HG03432 (cell line): ENCODE data around the gene SCARF2.
A peak's percentile ranks its signal among the peaks of the same experiment; 100 is the strongest.
"Not testable (repeated sequence)": the region's sequence is repeated elsewhere in the genome, so short reads cannot be mapped to it uniquely, and the experiment has no call there.

Experiments
- ATAC-seq: cut with Tn5 transposase; IDR thresholded peaks from one replicate; pipeline ENCODE4 v1.9.1; 2021; ENCODE audit warnings: mild to moderate bottlenecking, moderate library complexity; ENCODE audit not compliant: unreplicated experiment

SCARF2 gene

DNA sequence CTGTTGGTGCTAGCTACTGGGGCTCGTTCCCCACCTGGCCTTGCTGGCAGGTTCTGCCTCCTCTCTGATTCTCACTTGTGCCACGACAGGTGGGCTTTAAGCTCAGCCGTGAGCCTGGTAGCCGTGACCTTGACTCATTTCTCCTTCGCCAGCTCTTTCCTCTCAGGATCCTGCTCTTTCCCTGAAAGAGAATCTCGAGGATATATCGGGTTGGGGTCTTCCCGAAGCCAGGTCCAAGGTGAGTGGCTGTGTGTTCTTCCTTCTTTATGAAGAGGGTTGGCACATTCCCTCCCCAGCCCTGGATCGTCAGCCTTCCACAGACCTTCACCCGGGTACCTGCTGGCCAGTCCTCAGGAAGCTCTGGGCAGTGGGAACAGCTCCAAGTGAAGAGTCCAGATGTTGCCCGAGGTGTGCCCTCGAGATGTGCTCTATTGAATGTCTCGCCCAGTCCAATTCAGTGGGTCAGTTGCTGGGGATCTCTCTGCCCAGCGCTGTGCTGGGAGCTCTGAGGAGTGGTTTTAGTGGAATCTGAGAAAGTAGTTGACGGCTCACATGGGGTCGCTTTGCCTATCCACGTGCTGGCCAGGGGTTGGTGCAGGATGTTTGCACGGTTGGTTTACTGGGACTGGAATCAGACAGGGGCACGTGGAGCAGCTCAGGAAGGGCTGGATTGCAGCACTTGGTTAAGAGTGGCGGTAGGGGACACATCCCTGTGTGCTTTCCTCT, 42.3 kb downstream of the SCARF2 start:
- ATAC-seq = no peak

DNA sequence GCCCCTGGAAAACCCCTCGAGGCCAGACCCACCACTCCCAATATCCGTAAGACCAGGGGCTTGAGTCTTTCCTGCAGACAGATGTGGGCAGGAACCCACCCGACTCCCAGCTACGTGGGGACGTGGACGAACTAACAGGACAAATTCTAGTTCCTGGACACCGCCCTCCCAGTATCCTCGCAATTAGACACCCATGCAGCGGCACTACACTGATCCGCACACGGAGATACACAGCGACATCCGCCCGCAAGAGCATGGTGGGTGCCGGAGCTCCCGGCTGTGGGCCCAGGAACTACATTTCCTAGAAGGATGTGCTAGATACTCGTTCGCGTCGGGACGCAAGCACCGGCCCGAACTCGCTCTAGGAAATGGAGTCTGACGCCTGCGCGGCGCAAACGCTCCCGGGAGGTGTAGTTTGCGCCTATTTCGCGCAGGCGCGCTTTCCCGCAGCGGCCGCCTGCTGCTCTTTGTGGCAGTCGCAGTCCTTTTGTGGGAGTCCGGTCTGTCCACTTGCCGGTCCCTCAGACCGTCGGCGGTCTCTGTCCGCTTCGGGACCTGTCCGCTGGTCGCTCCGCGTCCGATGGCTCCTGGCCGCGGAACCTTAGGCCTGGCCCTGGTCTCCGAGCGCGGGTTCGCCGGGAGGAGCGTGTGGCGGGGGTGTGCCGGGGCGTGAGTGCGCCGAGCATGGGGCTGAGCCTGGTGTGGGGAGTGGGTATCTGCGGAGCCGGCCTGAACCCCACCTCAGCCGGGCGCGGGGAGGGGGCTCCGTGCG, 43.7 kb downstream of the SCARF2 start, which contains the start of gene ZNF74:
ZNF74 (plus strand) TSS at position 447 of the 772 bp plus-strand sequence. CDS start 478 bp downstream, outside the sequence.
- ATAC-seq = peak; percentile 85

DNA sequence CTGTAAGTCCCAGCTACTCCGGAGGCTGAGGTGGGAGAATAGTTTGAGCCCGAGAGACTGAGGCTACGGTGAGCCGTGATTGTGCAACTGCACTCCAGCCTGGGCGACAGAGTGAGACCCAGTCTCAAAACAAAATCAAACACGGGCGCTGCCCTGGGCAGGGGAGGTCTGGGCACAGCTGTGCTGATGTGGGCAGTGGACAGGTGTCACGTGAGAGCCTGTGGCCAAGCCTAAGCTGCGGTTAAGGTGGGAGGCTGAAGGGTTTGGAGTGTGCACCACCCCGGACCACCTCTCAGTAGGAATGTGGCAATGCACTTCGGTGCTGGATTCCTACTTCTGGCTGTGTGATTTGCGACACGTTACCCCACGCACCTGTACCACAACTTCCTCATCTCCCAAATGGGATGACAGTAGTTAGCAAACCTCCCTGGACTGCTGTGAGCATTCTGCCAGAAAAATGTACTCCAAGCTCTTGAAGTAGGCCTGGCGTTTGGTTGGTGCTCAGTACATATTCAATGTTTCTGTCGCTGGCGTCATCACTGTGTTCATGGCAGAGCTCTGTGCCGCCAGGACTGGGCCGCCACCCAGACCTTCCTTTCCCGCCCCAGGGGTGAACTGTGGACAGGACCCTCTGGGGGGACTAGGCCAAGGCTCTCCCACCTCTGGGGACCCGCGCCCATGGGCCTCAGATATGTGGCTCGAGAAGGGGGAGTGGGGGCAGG, 44.5 kb downstream of the SCARF2 start:
- no peak for ATAC-seq

DNA sequence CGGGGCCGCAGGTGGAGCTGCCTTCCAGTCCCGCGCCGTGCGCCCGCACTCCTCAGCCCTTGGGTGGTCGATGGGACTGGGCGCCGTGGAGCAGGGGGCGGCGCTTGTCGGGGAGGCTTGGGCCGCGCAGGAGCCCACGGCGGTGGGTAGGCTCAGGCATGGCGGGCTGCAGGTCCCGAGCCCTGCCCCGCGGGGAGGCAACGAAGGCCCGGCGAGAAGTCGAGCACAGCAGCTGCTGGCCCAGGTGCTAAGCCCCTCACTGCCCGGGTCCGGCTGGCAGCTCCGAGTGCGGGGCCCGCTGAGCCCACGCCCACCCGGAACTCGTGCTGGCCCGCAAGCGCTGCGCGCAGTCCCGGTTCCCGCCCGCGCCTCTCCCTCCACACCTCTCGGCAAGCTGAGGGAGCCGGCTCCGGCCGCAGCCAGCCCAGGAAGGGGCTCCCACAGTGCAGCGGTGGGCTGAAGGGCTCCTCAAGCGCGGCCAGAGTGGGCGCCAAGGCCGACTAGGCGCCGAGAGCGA, 45.2 kb downstream of the SCARF2 start:
- not testable (repeated sequence) for ATAC-seq

DNA sequence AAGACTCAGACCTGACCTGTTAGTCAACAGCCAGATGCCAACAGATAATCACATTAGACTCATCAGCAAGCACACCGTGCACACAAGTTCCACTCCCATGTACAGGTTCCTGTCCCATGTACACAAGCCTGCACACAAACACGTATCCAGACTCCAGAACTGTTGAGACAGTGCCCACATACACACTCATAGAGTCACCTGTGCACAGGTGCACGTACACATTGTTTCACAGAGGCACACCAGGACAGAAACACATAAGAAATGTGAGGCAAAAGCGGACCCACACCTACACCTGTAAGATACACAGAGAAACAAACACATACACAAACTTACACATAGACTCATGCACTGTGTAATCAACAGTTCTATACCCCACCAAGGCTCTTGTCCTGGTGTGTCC, 46.4 kb downstream of the SCARF2 start:
- ATAC-seq = no peak

DNA sequence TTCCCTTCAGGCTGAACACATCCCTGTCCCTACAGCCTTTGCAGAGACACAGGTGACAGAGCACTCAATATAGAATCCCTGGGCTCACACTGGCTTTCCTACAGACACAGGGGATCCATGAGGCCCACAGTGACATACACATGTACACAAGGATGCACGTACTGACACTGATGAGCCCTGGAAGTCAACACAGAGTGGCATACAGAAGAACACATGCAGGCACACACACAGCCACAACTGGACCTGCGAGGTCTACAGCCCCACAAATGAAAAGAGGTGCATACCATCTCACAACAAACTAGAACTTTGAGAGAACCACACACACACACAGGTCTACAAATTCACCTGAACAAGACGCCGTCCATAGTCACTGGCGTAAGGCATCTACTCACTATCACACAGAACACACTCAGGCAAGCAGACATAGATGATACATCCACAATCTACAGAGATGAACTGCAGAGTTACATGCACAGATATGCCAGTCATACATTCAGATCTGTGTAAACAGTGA, 47.2 kb downstream of the SCARF2 start:
- ATAC-seq = no peak

DNA sequence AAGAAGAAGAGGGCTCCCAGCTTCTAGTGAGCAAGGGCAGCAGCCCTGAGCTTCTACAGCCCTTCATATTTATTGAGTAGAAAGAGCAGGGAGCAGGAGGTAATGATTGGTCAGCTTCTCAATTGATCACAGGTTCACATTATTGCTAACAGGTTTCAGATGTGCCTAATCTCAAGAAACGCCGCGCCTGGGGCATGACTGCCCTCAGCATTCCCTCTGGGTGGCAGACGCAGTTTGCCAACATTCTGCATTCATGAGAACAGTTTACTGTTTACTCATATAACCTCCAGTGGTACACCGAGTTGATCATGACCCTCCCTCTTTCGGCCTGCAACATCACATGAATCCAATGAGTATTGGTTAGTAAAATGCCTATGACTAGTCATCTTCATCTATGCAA, 48.3 kb downstream of the SCARF2 start:
- ATAC-seq = no peak

DNA sequence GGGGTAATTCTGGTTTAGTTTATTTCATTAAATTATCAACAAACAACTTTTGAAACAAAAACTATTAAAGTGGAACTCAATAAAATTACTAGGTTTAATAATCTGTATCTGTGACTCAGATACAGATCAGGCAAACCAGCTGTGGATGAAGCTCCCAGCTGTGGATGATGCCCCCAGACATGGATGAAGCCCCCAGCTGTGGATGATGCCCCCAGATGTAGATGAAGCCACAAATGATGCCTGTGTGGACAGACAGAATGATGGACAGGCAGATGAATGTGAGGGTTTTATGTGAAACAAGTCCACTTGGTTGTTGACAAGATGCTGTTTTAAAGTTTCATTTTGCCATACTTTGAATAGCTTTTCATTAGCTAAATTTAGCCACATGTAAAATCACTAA, 49.4 kb downstream of the SCARF2 start:
- no peak for ATAC-seq

DNA sequence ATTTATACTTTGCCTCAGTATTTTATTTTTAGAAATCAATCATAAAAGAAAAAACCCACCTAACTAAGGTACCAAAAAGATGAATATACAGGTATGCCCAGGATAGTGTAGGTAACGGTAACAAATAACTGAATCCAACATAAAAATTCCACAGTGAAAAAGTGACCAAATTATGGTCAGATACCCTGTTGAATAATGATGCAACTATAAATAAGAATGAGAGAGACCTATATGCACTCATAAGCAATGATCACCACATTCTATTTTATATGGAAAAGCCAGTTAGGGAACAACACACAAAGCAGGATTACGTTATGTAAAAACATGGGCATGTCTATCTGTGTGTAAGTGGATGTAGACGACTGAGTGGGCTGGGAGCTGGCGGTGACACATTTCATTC, 50.7 kb downstream of the SCARF2 start:
- ATAC-seq = no peak

DNA sequence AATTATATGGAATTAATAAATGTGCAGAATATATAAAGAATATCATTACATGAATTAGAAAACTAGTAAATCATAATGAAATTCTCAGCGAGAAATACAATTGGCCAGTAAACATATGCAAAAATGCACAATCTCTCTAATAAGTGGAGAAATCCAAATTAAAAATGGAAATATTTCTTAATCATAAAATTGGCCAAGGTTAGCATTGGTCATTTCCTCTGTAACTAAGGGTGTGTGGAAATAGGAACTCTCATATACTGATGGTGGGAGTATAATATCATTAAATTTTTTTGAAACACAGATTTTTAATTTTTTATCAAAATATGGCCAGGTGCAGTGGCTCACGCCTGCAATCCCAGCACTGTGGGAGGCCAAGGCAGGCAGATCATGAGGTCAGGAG, 51.3 kb downstream of the SCARF2 start:
- ATAC-seq = no peak

DNA sequence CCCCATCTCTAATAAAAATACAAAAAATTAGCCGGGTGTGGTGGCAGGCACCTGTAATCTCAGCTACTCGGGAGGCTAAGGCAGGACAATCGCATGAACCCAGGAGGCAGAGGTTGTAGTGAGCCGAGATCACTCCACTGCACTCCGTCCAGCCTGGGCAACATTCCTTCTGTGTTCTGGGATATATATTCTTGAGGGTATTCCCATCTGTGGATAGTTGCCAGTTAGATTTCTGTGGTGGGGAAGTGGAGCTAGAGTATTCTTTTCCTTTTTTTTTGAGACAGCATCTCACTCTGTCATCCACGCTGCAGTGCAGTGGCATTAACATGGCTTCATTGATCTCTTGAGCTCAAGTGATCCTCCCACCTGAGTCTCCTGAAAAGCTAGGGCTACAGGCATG, 52.8 kb downstream of the SCARF2 start:
- no peak for ATAC-seq

DNA sequence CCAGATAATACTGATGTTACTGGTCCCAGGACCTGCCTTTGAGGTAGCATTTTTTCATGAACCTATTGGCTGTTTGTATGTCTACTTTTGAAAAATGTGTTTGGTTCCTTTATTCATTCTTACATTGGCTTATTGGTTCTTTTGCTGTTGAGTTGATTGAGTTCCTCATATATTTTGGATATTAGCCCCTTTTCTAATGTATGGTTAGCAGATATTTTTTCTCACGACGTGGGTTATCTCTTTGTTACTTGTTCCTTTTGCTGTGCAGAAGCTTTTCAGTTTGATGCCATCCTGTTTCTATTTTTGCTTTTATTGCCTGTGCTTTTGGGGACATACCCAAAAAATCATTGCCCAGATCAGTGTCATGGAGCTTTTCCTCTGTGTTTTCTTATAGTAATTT, 53.5 kb downstream of the SCARF2 start:
- ATAC-seq = no peak

DNA sequence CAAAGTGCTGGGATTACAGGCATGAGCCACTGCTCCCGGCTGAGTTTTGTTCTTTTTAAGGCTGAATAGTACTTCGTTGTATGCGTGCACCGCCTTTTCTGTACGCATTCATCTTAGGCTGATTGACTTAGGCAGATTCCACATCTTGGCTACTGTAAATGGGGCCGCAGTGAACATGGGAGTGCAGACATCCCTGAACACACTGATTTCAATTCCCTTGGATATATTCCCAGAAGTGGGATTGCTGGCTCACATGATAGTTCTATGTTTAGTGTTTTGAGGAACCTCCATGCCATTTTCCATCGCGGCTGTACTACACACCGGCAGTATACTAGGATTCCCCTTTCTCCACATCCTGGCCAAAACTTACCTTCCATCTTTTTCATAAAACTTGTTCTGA, 54.1 kb downstream of the SCARF2 start:
- no peak for ATAC-seq

DNA sequence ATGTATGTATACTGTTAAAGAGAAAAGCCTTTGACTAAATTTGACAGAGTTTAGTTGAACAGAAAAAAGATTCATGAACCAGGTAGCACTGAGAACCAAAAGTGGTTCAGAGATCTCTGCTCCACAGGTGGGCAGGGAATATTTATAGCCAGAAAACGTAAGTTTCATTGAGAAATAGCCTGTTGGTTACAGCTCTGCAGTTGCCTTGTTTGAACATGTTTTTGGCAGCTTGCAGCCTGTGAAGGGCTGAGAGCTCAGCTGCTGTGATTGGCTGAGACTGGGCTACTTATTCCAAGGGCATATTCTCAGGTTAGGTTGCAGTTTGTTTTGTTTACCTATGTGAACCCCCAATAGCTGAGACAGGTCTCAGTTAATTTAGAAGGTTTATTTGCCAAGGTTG, 57.1 kb downstream of the SCARF2 start:
- no peak for ATAC-seq

DNA sequence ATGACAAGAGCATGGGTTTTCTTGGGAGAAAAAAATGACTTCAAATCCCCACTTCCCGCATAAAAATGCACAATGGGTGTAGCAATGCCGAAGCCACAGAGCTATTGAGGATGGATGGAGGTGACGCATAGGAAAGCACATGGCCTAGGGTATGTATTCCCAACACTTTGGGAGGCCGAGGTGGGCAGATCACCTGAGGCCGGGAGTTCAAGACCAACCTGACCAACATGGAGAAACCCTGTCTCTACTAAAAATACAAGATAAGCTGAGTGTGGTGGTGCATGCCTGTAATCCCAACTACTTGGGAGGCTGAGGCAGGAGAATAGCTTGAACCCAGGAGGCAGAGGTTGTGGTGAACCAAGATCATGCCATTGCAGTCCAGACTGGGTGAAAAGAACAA, 58.9 kb downstream of the SCARF2 start:
- ATAC-seq = not testable (repeated sequence)

DNA sequence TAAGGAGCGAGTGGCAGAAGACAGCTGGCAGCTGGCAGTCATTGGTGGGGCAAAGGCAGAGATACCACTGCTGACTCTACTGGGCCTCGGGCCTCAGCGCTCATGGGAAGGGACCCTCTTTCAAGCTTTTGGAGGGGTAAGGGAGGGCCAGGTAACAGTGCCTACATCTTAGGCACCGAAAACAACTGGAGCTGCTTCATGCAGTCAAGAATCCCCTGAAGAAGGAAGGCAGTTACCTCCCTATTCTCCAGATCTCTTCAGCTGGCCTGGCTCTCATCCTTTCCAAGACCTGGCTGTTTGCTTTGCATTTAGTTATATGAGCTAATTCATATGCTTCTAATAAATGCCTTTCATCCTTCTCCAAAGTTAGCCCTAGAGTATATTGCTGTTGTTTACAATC, 59.5 kb downstream of the SCARF2 start:
- no peak for ATAC-seq

DNA sequence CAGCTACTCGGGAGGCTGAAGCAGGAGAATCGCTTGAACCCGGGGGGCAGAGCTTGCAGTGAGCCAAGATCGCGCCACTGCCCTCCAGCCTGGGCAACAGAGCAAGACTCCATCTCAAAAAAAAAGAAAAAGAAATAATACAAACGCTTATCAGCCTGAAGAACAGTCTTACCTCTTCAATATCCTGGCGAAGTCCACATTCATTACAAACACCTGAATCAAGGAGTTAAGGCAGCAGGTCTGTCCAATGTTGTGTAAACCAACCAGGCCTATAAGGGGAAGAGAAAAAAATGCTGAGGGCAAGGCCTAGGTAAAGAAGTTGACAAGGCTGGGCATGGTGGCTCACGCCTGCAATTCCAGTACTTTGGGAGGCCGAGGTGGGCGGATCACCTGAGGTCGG, 60.6 kb downstream of the SCARF2 start:
- ATAC-seq = not testable (repeated sequence)

DNA sequence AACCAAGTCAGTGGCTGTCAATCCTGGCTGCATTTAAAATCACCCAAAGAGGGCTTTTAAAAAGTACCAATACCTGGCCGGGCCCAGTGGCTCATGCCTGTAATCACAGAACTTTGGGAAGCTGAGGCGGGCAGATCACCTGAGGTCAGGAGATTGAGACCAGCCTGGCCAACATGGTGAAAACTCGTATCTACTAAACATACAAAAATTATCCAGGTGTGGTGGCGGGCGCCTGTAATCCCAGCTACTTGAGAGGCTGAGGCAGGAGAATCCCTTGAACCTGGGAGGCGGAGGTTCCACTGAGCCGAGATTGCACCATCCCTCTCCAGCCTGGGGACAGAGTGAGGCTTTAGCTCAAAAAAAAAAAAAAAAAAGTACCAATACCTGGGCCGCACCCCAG, 61.3 kb downstream of the SCARF2 start:
- ATAC-seq = not testable (repeated sequence)
